GM21423 (cell line): ENCODE measurements around the gene KCTD11.
"Not testable (repeated sequence)": the region's sequence is repeated elsewhere in the genome, so short reads cannot be mapped to it uniquely, and the experiment has no call there.

Source experiments
- ATAC-seq: cut with Tn5 transposase; IDR thresholded peaks from one replicate; pipeline ENCODE4 v1.9.1; 2021; ENCODE audit warnings: mild to moderate bottlenecking, moderate library complexity; ENCODE audit not compliant: unreplicated experiment

The KCTD11 gene

DNA sequence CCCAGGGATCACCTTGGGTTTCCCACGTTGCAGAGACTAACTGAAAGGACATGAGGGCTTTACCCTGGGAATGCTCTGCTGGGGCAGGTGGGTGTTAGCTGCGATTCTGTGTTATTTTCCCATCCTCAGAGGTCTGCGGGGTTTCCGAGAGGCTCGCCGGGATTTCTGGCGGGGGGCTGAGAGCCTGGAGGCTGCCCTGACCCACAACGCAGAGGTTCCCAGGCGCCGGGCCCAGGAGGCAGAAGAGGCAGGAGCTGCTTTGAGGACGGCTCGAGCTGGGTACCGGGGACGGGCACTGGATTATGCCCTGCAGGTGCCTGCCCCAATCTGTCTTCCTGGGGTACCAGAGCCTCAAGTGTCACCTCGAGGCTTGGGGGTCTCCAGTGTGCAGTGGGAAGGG, 8.7 kb upstream of the KCTD11 start:
- no peak for ATAC-seq

DNA sequence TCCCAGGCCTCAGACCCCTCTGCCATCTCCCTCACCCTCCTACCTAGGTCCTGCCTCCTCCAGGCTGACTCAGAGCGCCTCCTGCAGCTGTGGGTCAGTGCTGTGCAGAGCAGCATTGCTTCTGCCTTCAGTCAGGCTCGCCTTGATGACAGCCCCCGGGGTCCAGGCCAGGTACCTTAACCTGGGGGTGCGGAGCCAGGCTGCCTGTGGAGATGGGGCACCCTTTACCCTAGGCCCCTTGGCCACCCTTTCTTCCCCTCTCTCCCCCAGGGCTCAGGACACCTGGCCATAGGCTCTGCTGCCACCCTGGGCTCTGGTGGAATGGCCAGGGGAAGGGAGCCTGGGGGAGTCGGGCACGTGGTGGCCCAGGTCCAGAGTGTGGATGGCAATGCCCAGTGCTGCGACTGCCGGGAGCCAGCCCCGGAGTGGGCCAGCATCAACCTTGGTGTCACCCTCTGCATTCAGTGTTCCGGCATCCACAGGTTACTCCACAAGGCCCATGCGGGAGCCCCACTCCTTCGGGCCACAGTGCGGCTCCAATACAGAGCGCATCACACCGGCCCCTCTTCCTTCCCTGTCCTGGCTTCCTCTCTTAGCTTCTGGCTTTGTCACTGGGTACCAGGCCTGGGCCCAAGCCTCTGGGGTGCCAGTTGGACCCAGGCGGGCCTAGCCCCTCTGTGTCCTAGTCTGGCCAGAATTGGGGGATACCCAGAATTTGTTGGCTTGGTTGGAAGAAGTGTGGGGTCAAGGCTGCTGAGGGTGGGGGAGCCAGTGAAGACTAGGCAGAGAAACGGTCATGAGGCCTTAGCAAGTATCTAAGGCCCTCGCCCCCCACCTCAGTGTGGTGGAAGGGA, 5.0 kb upstream of the KCTD11 start:
- ATAC-seq: no peak

DNA sequence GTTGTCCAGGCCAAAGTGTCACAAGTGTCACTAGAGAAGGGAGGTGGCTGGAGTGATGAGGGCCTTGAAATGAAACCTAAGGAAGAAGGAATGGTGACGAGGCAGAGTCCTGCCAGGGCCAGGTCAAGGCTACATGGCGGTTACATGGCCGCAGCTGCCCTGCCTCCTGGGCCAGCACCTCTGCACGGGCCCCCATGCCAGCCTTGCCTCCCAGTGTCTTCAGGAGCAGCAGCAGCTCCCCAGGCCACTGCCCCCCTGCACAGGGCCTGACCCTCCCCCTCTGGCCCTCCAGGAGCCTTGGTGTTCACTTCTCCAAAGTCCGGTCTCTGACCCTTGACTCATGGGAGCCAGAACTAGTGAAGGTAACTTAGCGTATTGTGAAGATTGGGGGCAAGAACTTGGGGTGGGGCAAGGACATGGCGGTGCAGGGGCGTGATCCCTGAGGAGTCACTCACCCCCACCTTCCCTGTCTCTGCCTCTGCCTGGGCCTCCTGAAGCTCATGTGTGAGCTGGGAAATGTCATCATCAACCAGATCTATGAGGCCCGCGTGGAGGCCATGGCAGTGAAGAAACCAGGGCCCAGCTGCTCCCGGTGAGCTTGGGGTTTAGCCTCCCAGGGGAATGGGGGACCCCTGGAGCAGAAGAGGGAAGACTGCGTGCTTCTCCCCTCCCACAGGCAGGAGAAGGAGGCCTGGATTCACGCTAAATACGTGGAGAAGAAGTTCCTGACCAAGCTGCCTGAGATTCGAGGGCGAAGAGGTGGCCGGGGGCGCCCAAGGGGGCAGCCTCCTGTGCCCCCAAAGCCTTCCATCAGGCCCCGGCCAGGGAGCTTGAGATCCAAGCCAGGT, 4.1 kb upstream of the KCTD11 start:
- ATAC-seq: no peak

DNA sequence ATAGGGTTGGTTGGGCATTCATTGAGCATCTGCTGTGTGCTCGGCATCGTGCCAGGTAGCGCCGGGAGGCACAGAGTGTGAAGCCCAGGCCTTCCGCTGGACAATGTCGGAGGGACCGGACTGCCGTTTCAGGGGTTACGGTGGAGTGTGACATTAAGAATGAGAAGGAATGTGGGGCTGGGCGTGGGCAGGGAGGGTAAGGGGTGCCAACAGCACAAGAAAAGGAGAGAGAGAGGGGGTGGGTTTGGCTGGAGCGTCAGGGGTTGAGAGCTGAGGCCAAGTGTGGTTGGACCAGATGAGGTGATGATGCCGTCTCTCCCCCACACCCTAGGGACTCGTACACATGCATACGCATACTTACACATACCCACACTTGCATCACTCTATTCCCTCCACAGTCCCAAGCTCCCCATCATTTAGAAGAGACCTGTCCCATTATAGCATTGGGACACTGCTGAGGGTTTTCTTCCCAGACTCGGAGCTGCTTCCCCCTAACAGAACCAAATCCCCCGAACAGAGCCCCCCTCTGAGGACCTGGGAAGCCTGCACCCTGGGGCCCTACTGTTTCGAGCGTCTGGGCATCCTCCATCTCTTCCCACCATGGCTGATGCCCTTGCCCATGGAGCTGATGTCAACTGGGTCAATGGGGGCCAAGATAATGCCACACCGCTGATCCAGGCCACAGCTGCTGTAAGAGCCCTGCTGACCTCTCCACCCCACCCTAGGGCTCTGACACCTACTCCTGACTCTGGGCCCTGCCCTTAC, 3.3 kb upstream of the KCTD11 start:
- no peak for ATAC-seq

DNA sequence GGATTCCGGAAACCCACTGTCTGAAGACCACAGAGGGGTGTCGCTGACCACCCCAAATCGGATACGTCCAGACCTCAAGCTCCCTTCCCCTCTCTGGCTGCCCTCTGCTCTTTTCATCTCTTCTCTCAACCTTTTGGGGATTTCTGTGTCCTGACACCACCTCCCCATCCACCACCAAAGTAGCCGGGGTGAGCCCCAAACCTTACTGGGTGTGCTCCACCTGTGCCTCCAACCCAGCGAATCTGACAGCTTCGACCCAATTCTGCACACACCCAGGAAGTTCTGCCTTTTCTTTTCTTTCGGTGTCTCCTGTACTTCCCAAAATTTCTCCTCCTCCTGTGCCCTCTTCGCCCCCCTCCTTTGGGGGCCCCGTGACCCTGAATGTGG, 534 bp downstream of the KCTD11 start:
- ATAC-seq: no peak

DNA sequence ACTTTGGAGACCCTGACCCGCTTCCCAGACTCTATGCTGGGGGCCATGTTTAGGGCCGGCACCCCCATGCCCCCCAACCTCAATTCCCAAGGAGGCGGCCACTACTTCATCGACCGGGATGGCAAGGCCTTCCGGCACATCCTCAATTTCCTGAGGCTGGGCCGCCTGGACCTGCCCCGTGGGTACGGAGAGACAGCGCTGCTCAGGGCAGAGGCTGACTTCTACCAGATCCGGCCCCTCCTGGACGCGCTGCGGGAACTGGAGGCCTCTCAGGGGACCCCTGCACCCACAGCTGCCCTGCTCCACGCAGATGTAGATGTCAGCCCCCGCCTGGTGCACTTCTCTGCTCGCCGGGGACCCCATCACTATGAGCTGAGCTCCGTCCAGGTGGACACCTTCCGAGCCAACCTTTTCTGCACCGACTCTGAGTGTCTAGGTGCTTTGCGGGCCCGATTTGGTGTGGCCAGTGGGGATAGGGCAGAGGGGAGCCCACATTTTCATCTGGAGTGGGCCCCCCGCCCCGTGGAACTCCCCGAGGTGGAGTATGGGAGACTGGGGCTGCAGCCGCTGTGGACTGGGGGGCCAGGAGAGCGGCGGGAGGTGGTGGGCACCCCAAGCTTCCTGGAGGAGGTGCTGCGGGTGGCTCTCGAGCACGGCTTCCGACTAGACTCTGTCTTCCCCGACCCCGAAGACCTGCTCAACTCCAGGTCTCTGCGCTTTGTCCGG, 1.1 kb downstream of the KCTD11 start:
- ATAC-seq: no peak

DNA sequence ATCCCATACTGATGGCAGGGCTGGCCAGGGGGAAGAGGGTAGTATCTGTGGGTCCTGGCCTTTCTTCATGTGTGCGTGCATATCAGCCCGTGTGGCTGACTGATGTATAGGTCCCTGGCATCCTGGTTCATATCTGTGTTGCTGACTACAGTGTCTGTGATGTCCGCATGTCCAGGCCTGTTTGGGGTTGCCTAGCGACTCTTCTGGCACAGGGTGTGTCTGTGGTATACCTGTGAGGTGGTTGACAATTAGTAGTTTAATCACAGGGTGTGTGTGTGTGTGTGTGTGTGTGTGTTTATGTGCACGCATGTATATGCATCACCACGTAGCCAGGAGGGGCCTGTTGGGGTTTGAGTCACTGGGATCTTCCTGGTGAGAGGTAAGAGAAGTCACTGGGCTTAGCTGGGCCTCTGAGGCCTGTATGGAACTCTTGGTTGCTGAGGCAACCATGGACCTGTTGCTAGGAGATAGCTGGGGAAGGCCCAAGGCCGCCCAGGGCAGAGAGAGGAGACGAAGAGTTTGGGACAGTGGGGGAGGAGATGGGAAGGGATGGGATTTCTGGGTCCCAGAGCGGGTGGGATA, 2.4 kb downstream of the KCTD11 start:
- ATAC-seq: no peak

DNA sequence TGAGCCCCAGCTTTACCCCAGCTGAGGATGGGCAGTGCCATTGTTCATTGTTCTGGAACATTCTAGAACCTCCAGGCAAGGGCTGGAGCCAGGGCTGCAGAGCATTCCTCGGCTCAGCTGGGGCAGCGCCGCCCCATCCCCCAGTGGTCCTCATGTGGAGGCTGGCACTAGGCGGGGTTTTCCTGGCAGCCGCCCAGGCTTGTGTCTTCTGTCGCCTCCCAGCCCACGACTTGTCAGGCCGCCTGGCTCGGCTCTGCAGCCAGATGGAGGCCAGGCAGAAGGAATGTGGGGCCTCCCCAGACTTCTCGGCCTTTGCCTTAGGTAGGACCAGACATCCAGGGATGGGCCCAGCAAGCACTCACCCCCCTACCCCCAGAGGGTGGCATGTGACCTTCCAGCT, 3.1 kb downstream of the KCTD11 start, which contains the start of gene TMEM95:
Gene TMEM95 (plus strand): TSS at position 104 of the 400 bp plus-strand sequence. CDS start 49 bp downstream, at position 153.
- no peak for ATAC-seq

DNA sequence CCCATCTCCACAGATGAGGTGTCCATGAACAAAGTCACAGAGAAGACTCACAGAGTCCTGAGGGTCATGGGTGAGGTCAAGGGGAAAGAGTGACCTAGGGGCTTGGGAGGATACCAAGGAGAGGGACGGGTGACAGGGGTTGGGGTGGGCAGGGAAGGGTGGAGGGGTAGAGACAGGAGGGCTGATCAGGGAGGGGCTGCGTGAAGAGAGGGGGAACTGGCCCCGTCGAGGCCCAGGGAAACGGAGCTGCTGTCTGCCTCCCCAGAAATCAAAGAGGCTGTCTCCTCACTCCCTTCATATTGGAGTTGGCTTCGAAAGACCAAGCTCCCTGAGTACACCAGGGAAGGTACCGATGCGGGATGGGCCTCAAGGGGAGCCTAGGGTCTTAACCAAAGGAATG, 3.6 kb downstream of the KCTD11 start:
- no peak for ATAC-seq

DNA sequence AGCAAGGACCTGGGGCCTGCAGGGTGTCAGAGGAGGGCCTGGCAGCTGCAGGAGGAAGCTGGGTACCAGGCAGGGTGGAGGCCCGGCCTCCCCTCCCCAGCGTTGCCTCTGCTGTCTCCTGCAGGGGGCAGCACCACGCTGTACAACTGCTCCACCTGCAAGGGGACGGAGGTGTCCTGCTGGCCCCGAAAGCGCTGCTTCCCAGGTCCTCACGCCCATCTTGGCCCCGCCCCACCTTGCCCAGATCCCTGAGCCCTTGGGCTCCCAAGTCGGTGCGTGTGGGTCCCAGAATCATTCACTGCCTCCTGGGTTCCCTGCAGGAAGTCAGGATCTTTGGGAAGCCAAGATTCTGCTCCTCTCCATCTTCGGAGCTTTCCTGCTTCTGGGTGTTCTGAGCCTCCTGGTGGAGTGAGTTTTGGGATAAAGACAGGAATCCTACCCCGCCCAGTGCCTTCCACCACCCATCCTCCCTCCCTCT, 4.1 kb downstream of the KCTD11 start:
- no peak for ATAC-seq

DNA sequence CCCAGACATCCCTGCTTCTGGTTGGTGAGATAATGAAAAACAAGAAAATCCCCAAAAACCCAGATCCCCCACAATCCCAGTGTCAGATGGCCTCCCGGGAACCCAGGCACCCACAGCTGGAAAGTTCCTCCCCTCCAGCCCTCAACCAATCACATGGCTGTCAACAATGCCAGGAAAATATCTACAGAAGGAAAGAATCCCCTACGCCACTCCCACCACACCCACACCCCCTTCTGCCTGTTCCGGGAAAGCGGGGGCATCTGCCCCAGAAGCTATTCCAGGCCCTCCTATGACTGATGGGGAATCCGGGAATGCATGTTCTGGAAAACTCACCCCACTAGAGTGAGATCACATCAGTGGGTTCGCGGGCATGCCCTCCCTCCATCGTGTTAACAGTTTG, 4.8 kb downstream of the KCTD11 start:
- no peak for ATAC-seq

DNA sequence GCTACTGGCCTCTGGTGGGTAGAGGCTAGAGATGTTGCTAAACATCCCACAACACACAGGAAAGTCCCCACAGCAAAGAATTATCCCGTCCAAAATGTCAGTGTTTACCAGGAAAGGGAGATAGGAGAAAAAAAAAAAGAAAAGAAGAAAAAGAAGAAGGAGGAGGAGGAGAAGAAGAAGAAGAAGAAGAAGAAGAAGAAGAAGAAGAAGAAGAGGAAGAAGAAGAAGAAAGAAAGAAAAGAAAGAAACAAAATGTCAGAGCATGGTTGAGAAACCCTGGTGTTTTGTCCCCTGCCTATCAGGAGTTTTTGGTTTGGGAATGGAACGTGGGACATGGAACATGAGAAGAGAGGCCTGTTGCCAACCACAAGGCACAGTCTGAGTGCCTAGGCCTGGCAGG, 5.4 kb downstream of the KCTD11 start:
- ATAC-seq: no peak

DNA sequence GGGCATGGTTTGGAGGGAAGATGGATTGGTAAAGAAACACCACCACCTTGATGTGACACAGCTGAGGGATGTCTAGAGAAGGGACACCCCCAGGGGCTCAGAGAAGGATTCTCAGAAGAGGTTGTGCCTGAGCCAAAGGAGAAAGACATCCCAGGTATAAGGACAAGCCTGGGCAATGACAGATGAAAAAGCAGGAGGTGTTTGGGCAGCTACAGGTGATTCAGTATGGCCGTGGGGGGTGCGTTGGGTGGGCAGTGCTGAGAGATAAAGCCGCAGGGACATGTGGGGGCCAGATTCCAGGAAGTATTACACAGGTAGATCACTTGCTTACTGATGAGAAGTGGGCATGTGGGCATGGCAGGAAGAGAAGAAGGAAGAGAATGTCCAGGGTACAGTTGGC, 9.9 kb downstream of the KCTD11 start:
- ATAC-seq: no peak

DNA sequence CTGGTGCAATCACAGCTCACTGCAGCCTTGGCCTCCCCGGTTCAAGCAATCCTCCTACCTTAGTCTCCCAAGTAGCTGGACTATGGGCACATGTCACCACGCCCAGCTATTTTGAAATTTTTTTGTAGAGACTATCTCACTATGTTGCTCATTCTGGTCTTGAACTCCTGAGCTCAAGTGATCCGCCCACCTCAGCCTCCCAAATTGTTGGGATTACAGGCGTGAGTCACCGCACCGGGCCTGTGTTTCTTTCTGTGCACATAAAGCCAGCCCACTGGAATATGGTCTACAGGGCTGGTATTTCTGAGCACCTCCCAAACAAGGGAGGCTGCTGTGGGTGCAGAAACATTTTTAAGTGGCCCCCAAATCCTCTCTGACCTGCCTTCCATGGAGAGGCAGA, 11.3 kb downstream of the KCTD11 start:
- ATAC-seq: no peak

DNA sequence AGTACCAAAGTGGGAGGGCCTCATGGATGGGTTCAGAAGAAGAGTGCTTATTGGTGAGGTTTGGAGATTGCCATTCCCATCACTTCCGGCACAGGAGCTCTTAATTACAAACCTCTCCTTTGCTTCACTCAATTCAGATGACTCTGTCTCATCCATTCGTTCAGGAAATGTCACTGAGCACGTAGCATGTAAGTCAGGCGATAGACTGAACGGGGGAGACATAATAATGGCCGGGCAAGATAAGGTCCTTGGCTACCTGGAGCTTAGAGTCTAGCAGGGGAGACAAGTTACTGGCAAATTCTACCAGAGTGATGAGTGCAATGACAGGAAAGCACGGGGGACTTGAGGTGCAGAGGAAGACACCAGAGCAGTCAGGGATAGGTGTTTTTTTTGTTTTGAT, 14.0 kb downstream of the KCTD11 start:
- not testable (repeated sequence) for ATAC-seq

DNA sequence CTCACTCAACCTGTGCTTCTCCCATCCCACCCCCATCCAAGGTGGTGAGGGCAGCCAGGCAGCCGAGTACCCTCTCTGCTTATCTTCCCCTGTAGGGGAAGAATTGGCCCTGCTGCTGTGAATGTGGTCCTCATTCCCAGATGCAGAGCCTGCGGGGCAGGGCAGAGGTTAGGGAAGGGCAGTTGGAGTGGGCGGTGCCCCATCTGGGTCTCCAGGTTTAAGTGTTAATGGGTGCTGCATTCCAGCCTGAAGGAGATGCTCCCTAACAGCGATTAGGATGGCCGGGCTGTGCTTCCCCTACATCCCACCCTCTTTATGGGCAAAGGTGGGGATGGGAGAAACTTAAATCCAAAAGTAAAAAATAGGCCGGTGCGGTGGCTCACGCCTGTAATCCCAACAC, 15.1 kb downstream of the KCTD11 start:
- ATAC-seq: no peak

DNA sequence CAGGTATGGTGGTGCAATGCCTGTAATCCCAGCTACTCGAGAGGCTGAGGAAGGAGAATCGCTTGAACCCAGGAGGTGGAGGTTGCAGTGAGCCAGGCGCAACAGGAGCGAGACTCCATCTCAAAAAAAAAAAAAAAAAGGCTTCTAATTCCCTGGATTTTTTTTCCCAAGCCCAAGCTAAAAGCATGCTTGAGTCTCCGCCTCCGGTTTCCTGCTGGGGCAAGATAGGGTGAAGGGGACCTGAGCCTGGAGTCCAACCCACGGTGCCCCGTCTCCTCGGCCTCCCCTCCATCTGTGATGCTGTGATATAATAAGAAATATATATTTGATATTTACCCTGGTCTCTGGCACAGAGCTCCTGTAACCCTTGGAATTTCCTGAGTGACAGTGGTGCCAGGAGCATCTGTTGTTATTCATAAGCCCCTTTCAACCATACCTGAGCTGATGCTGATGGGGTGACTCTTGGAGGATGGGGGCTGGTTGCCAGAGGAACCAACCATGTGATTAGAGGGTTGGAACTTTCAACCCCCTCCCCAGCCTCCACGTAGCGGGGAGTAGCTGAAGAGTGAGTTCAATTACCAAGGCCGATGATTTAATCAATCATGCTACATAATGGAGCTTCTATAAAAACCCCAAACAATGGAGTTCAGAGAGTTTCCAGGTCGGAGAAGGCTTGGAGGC, 16.1 kb downstream of the KCTD11 start:
- ATAC-seq: no peak

DNA sequence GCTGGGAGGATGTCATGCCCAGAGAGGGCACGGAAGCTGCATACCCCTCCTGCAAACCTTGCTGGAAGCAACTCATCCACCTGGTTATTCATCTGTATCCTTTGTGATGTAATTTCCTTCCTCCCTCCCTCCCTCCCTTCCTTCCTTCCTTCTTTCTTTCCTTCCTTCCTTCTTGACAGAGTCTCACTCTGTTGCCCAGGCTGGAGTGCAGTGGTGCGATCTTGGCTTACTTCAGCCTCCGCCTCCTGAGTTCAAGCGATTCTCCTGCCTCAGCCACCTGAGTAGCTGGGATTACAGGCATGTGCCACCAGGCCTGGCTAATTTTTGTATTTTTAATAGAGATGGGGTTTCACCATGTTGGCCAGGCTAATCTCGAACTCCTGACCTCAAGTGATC, 16.6 kb downstream of the KCTD11 start:
- not testable (repeated sequence) for ATAC-seq

DNA sequence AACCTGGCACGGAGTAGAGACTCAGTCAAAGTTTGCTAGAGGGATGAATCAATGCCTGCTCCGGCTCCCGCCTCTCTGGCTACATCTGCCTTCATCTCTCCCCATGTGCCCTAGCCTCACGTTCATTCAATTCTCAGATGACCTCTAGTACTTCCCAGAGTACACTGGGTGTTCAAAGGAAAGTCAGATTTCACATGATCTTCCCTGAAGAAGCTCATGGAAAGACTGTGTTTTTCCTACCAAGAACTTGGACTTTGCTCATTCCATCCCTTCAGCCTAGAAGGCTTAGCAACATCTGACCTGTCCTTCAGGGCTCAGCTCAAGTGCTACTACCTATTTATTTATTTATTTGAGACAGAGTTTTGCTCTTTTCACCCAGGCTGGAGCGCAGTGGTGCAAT, 17.9 kb downstream of the KCTD11 start:
- ATAC-seq: no peak

DNA sequence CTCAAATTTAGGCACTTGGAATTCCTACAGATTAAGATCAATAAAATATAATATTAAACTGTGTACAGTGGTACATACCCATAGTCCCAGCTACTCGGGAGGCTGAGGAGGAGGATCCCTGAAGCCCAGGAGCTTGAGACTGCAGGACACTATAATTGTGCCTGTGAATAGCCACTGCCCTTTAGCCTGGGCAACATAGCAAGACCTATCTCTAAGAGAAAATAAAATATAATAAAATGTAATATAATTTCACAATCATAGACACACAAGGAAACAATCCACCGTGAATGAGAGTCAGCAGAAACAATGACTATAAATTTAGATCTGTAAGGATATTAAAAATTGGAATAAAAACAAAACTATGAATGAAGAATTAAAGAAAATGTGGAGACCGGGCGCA, 18.9 kb downstream of the KCTD11 start:
- no peak for ATAC-seq
